Suppressor macrophage treated with lipopolysaccharide for 1 hour (primary cell): ENCODE results near the gene NMNAT2.

ENCODE experiments used
- DNase-seq, 3 donors: peaks; one replicate each; pipeline ENCODE4 v3.0.0-alpha.2; 2020 to 2022

Gene NMNAT2

GRCh38 chr1:183310753-183311479, 107.3 kb downstream of the NMNAT2 start:
- peak; percentile 60 to 81 (median 79) for DNase-seq

GRCh38 chr1:183308719-183309118, 109.5 kb downstream of the NMNAT2 start:
- no peak for DNase-seq

GRCh38 chr1:183306317-183307042, 111.7 kb downstream of the NMNAT2 start:
- DNase-seq: no peak

GRCh38 chr1:183304440-183305107, 113.6 kb downstream of the NMNAT2 start:
- DNase-seq: no peak

GRCh38 chr1:183303901-183304300, 114.3 kb downstream of the NMNAT2 start:
- DNase-seq: peak; percentile 60 to 72 (median 61)

- DNase-seq: no peak
These were observed 114.9 kb downstream of the NMNAT2 start for GRCh38 chr1:183303323-183303645.

GRCh38 chr1:183302452-183303322, 115.5 kb downstream of the NMNAT2 start:
- peak in 1 of 3 donors; percentile 21 for DNase-seq

- DNase-seq: no peak
These were observed 116.9 kb downstream of the NMNAT2 start for GRCh38 chr1:183301239-183301638.

- no peak for DNase-seq
These were observed 117.4 kb downstream of the NMNAT2 start for GRCh38 chr1:183300828-183301227.

- DNase-seq: no peak
These were observed 117.8 kb downstream of the NMNAT2 start for GRCh38 chr1:183300395-183300794.

GRCh38 chr1:183296782-183297181, 121.4 kb downstream of the NMNAT2 start:
- no peak for DNase-seq

GRCh38 chr1:183295521-183295920, 122.7 kb downstream of the NMNAT2 start:
- DNase-seq: no peak

GRCh38 chr1:183293876-183294275, 124.3 kb downstream of the NMNAT2 start:
- DNase-seq: no peak

- no peak for DNase-seq
These were observed 124.9 kb downstream of the NMNAT2 start for GRCh38 chr1:183293241-183293640.

GRCh38 chr1:183291802-183292514, 126.2 kb downstream of the NMNAT2 start:
- DNase-seq: no peak

- no peak for DNase-seq
These were observed 126.9 kb downstream of the NMNAT2 start for GRCh38 chr1:183291216-183291762.

- DNase-seq: no peak
These were observed 127.6 kb downstream of the NMNAT2 start for GRCh38 chr1:183290628-183291027.

- no peak for DNase-seq
These were observed 129.1 kb downstream of the NMNAT2 start for GRCh38 chr1:183289051-183289496.

- no peak for DNase-seq
These were observed 129.6 kb downstream of the NMNAT2 start for GRCh38 chr1:183288583-183288982.

GRCh38 chr1:183287191-183287675, 130.9 kb downstream of the NMNAT2 start:
- no peak for DNase-seq

GRCh38 chr1:183285746-183286145, 132.4 kb downstream of the NMNAT2 start:
- no peak for DNase-seq

- DNase-seq: no peak
These were observed 132.9 kb downstream of the NMNAT2 start for GRCh38 chr1:183285256-183285655.
